Panc1 (cell line): ENCODE results near the gene RIC8A.

Experiments
- CTCF ChIP-seq: fragments of 450-650 bp; IDR thresholded peaks from 2 replicates; pipeline ENCODE4 v1.5.1; 2017; ENCODE audit warnings: mild to moderate bottlenecking
- SIN3A ChIP-seq: IDR thresholded peaks from 2 replicates; pipeline ENCODE4 v1.6.1; 2012; ENCODE audit warnings: low read depth, mild to moderate bottlenecking, low read length, moderate library complexity, borderline replicate concordance; ENCODE audit not compliant: insufficient read depth

- TF ChIP-seq CTCF (no peak), SIN3A (no peak)
Observed at GRCh38 chr11:240315-240714, 32.8 kb downstream of the RIC8A start.
